Measurements from ENCODE around the gene MZT1. TPM values are rescaled to one million over a fixed set of nuclear protein-coding genes. Genes with fewer than 3 reads are reported as not detected.

MZT1 gene
- total RNA-seq, 4 donors from 2014 or later = 2.7 to 7.6 (median 4.1) TPM

GRCh38 chr13:72700509-72700908 is 26.9 kb downstream of the MZT1 start:
- no peaks in the 10 kb centered on the region for H3K27me3 ChIP-seq
- DNase-seq (ENCODE audit: low spot score in 2 of 2) = no peak
- H3K4me3 ChIP-seq = no peak overlapping the region
- TF ChIP-seq POLR2A (IDR thresholded peaks at IDR 0.05) = no peak
- TF ChIP-seq CTCF (IDR thresholded peaks at IDR 0.05) = no peak
- TF ChIP-seq EP300 (IDR thresholded peaks at IDR 0.05) = no peak
- no peaks in the 10 kb centered on the region for H3K4me1 ChIP-seq
- peaks cover 0 to 1% (median 0%) of the 10 kb centered on the region in 3 donors for H3K36me3 ChIP-seq
- WGBS, 2 donors = 79 to 100% methylated on average over 1 of the region's 1 CpG
- no peaks in the 10 kb centered on the region for H3K9me3 ChIP-seq
- H3K27ac ChIP-seq = no peak overlapping the region

- H3K9me3 ChIP-seq = peaks cover 0 to under 1% (median 0%) of the 10 kb centered on the region in 4 donors
- DNase-seq (ENCODE audit: low spot score in 2 of 2) = no peak
- H3K4me1 ChIP-seq = no peaks in the 10 kb centered on the region
- H3K27ac ChIP-seq = no peak overlapping the region
- H3K36me3 ChIP-seq = no peaks in the 10 kb centered on the region
- no peak overlapping the region for H3K4me3 ChIP-seq
- TF ChIP-seq POLR2A (IDR thresholded peaks at IDR 0.05) = no peak
- H3K27me3 ChIP-seq = no peaks in the 10 kb centered on the region
- WGBS, 2 donors = 59 to 76% methylated on average over 2 of the region's 2 CpGs
Measured at GRCh38 chr13:72698164-72698563, 29.3 kb downstream of the MZT1 start.

- DNase-seq (ENCODE audit: low spot score in 2 of 2) = no peak
- H3K9me3 ChIP-seq = peaks cover 0 to 11% (median 0%) of the 10 kb centered on the region in 4 donors
- no peaks in the 10 kb centered on the region for H3K27me3 ChIP-seq
- TF ChIP-seq CTCF (IDR thresholded peaks at IDR 0.05) (peak in 1 of 5 experiments; percentile 18), EP300 (IDR thresholded peaks at IDR 0.05) (no peak)
- H3K4me1 ChIP-seq = no peaks in the 10 kb centered on the region
- WGBS, 2 donors = 13 to 16% methylated on average over 1 of the region's 1 CpG
- no peak overlapping the region for H3K27ac ChIP-seq
- no peak overlapping the region for H3K4me3 ChIP-seq
- H3K36me3 ChIP-seq = no peaks in the 10 kb centered on the region
Measured at GRCh38 chr13:72696579-72696978, 30.9 kb downstream of the MZT1 start.

GRCh38 chr13:72694314-72694713 is 33.1 kb downstream of the MZT1 start:
- Histone ChIP-seq H3K27me3 (no peaks in the 10 kb centered on the region), H3K27ac (no peak overlapping the region), H3K4me1 (no peaks in the 10 kb centered on the region), H3K4me3 (no peak overlapping the region), H3K36me3 (no peaks in the 10 kb centered on the region), H3K9me3 (peaks cover 0 to 11% (median 0%) of the 10 kb centered on the region in 4 donors)
- TF ChIP-seq POLR2A (IDR thresholded peaks at IDR 0.05) (no peak), EP300 (IDR thresholded peaks at IDR 0.05) (no peak), CTCF (IDR thresholded peaks at IDR 0.05) (no peak)
- DNase-seq (ENCODE audit: low spot score in 2 of 2) = no peak
- 54 to 60% methylated on average over 8 of the region's 8 CpGs for WGBS, 2 donors

GRCh38 chr13:72693832-72694231 is 33.6 kb downstream of the MZT1 start:
- no peaks in the 10 kb centered on the region for H3K36me3 ChIP-seq
- no peak for DNase-seq (ENCODE audit: low spot score in 2 of 2)
- H3K4me3 ChIP-seq = no peak overlapping the region
- no peaks in the 10 kb centered on the region for H3K4me1 ChIP-seq
- no peaks in the 10 kb centered on the region for H3K27me3 ChIP-seq
- 57 to 69% methylated on average over 5 of the region's 5 CpGs for WGBS, 2 donors
- no peak for TF ChIP-seq EP300 (IDR thresholded peaks at IDR 0.05)
- no peak for TF ChIP-seq POLR2A (IDR thresholded peaks at IDR 0.05)
- TF ChIP-seq CTCF (IDR thresholded peaks at IDR 0.05) = no peak
- peaks cover 0 to 11% (median 0%) of the 10 kb centered on the region in 4 donors for H3K9me3 ChIP-seq
- H3K27ac ChIP-seq = no peak overlapping the region
